MM.1S (cell line): Measurements from ENCODE around the gene CADM2.
"Not testable (repeated sequence)": the region's sequence is repeated elsewhere in the genome, so short reads cannot be mapped to it uniquely, and the experiment has no call there.

Source experiments
- DNase-seq: peaks from one replicate; pipeline ENCODE4 v3.0.0-alpha.2; 2015
- H2AFZ ChIP-seq: fragments of 300-600 bp; sonication (generic); 2 replicates; pipeline ENCODE4 v1.6.0; 2016; ENCODE audit warnings: antibody characterized with exemption, low read length
- H3F3A ChIP-seq: fragments of 300-600 bp; sonication (generic); 2 replicates; pipeline ENCODE4 v1.6.1; 2016; ENCODE audit warnings: mild to moderate bottlenecking, antibody characterized with exemption, low read length, moderate library complexity, mixed read lengths; ENCODE audit not compliant: insufficient read depth
- H3K27ac ChIP-seq: fragments of 300-600 bp; sonication (generic); 2 replicates; pipeline ENCODE4 v1.5.1; 2016; ENCODE audit warnings: mild to moderate bottlenecking, low read length
- H3K27me3 ChIP-seq: fragments of 300-600 bp; sonication (generic); replicated peaks from 2 replicates; pipeline ENCODE4 v1.6.0; 2016; ENCODE audit warnings: low read length; ENCODE audit not compliant: insufficient read depth
- H3K36me3 ChIP-seq: fragments of 300-600 bp; sonication (generic); replicated peaks from 2 replicates; pipeline ENCODE4 v1.6.1; 2016; ENCODE audit warnings: mild to moderate bottlenecking, low read length, mixed read lengths; ENCODE audit not compliant: insufficient read depth
- H3K4me1 ChIP-seq: fragments of 300-600 bp; sonication (generic); 2 replicates; pipeline ENCODE4 v1.6.1; 2016; ENCODE audit warnings: low read length, mixed read lengths
- H3K4me2 ChIP-seq: fragments of 300-600 bp; sonication (generic); 2 replicates; pipeline ENCODE4 v1.6.0; 2016; ENCODE audit warnings: low read depth, low read length
- H3K4me3 ChIP-seq: fragments of 300-600 bp; sonication (generic); 2 replicates; pipeline ENCODE4 v1.5.1; 2016; ENCODE audit warnings: low read length, mixed read lengths
- H3K79me2 ChIP-seq: fragments of 300-600 bp; sonication (generic); 2 replicates; pipeline ENCODE4 v1.6.1; 2016; ENCODE audit warnings: mixed run types, low read length, mixed read lengths
- H3K9ac ChIP-seq: fragments of 300-600 bp; sonication (generic); 2 replicates; pipeline ENCODE4 v1.6.1; 2016; ENCODE audit warnings: low read length, mixed read lengths
- H3K9me2 ChIP-seq: fragments of 300-600 bp; sonication (generic); replicated peaks from 2 replicates; pipeline ENCODE4 v1.6.1; 2016; ENCODE audit warnings: mild to moderate bottlenecking, low read length, mixed read lengths; ENCODE audit not compliant: insufficient read depth
- H3K9me3 ChIP-seq: fragments of 300-600 bp; sonication (generic); replicated peaks from 2 replicates; pipeline ENCODE4 v1.6.1; 2016; ENCODE audit warnings: mild to moderate bottlenecking, low read length, mixed read lengths; ENCODE audit not compliant: insufficient read depth
- H4K20me1 ChIP-seq: fragments of 300-600 bp; sonication (generic); 2 replicates; pipeline ENCODE4 v1.6.1; 2016; ENCODE audit warnings: mild to moderate bottlenecking, low read length, moderate library complexity, mixed read lengths; ENCODE audit not compliant: insufficient read depth
- CTCF ChIP-seq: fragments of 300-600 bp; sonication (generic); IDR thresholded peaks from 2 replicates; pipeline ENCODE4 v1.5.1; 2016; ENCODE audit warnings: antibody characterized with exemption, low read length, mixed read lengths
- EZH2 ChIP-seq: fragments of 300-600 bp; sonication (generic); optimal IDR thresholded peaks from 2 replicates; pipeline ENCODE3; 2017; ENCODE audit warnings: low read depth, mild to moderate bottlenecking, antibody characterized with exemption, low read length, mixed read lengths
- EZH2phosphoT487 ChIP-seq: fragments of 300-600 bp; sonication (generic); IDR thresholded peaks from 2 replicates; pipeline ENCODE4 v1.6.1; 2018; ENCODE audit warnings: antibody characterized with exemption, low read length

The CADM2 gene

GRCh38 chr3:85979034-85979433 is 1020.2 kb downstream of the CADM2 start:
- no peak for DNase-seq
- H4K20me1 ChIP-seq: no peaks in the 10 kb centered on the region
- H3K4me3 ChIP-seq: no peak overlapping the region
- H3F3A ChIP-seq: no peaks in the 10 kb centered on the region
- H3K4me1 ChIP-seq: no peaks in the 10 kb centered on the region
- H3K9me2 ChIP-seq: no peaks in the 10 kb centered on the region
- no peaks in the 10 kb centered on the region for H3K36me3 ChIP-seq
- H3K27me3 ChIP-seq: no peaks in the 10 kb centered on the region
- no peaks in the 10 kb centered on the region for H3K9me3 ChIP-seq
- no peak overlapping the region for H3K4me2 ChIP-seq
- H2AFZ ChIP-seq: no peak overlapping the region
- TF ChIP-seq EZH2 (no peak), CTCF (no peak), EZH2phosphoT487 (no peak)
- no peaks in the 10 kb centered on the region for H3K79me2 ChIP-seq
- no peak overlapping the region for H3K9ac ChIP-seq
- H3K27ac ChIP-seq: no peak overlapping the region

GRCh38 chr3:85989581-85989980 is 1030.8 kb downstream of the CADM2 start:
- not testable (repeated sequence) for H3K27me3 ChIP-seq

GRCh38 chr3:86029590-86029989 is 1070.8 kb downstream of the CADM2 start:
- Histone ChIP-seq H3K9me3 (no peaks in the 10 kb centered on the region), H3F3A (no peaks in the 10 kb centered on the region), H3K27me3 (no peaks in the 10 kb centered on the region), H3K79me2 (no peaks in the 10 kb centered on the region), H2AFZ (no peak overlapping the region), H4K20me1 (no peaks in the 10 kb centered on the region), H3K9ac (no peak overlapping the region), H3K4me1 (no peaks in the 10 kb centered on the region), H3K27ac (no peak overlapping the region), H3K4me2 (no peak overlapping the region), H3K4me3 (no peak overlapping the region), H3K36me3 (no peaks in the 10 kb centered on the region), H3K9me2 (no peaks in the 10 kb centered on the region)
- no peak for DNase-seq
- TF ChIP-seq EZH2: no peak
- no peak for TF ChIP-seq EZH2phosphoT487
- TF ChIP-seq CTCF: no peak

More at GRCh38 chr3:85989581-85989980, 1030.8 kb downstream of the CADM2 start:
- not testable (repeated sequence) for H2AFZ ChIP-seq, H3K36me3 ChIP-seq, H3F3A ChIP-seq, H3K9me3 ChIP-seq, H3K4me1 ChIP-seq, H3K9me2 ChIP-seq, H4K20me1 ChIP-seq, DNase-seq, H3K4me3 ChIP-seq, H3K9ac ChIP-seq, H3K79me2 ChIP-seq, H3K27ac ChIP-seq, H3K4me2 ChIP-seq

- Histone ChIP-seq H3K9me2 (no peaks in the 10 kb centered on the region), H3K4me2 (no peak overlapping the region), H3K27ac (no peak overlapping the region), H3K9me3 (no peaks in the 10 kb centered on the region), H4K20me1 (no peaks in the 10 kb centered on the region), H3K79me2 (no peaks in the 10 kb centered on the region), H3K4me1 (no peaks in the 10 kb centered on the region), H3K4me3 (no peak overlapping the region), H3F3A (no peaks in the 10 kb centered on the region), H3K27me3 (no peaks in the 10 kb centered on the region), H2AFZ (no peak overlapping the region), H3K36me3 (no peaks in the 10 kb centered on the region), H3K9ac (no peak overlapping the region)
- TF ChIP-seq CTCF (no peak), EZH2phosphoT487 (no peak)
- no peak for DNase-seq
Measured at GRCh38 chr3:86037916-86038315, 1079.1 kb downstream of the CADM2 start.
